ENCODE data around the gene PLIN3.
"Not testable (repeated sequence)": the region's sequence is repeated elsewhere in the genome, so short reads cannot be mapped to it uniquely, and the experiment has no call there.

Gene PLIN3

DNA sequence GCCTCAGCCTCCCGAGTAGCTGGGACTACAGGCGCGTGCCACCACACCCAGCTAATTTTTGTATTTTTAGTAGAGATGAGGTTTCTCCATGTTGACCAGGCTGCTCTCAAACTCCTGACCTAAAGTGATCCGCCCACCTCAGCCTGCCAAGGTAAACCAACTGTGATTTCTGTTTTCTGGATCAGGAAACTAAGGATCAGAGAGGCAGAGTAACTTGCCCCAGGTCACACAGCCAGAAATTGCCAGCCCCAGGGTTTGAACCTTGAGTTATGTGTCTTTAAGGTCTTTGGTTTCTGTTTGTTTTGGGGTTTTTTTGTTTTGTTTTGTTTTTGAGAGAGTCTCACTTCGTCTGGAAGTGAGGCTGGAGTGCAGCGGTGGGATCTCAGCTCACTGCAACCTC, 4.2 kb upstream of the PLIN3 start:
- Mint-ChIP-seq H3K4me1 (ENCODE audit: low read depth) (peaks cover 22% of the 10 kb centered on the region), H3K4me3 (no peak overlapping the region), H3K36me3 (ENCODE audit: low read depth) (no peaks in the 10 kb centered on the region), H3K27me3 (no peaks in the 10 kb centered on the region), H3K9me3 (no peaks in the 10 kb centered on the region), H3K27ac (no peak overlapping the region)

DNA sequence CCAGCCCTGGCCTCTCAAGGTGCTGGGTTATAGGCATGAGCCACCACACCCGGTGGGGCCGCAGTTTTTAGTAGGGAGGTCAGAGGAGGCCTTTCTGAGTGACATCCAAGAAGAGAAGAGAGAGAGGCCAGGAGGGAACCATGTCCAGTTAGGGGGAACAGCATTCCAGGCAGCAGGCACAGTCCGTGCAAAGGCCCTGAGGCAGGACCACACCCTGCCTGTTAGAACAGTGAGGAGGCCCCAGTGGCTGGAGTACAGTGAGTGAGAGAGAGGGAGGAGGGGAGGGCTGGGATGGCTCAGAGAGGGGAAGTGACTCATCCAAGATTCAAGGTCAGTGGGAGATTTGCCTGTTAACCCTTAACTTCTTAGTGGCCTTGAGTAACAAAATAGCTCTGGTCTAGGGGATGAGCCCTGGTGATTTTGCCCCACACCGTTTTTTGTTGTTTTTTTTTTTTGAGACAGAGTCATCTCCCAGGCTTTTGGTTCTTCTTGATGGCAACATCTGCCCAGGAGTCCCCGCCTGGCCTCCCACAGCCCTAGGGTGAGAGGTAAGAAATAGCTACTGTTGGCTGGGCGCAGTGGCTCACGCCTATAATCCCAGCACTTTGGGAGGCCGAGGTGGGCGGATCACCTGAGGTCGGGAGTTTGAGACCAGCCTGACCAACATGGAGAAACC, 2.7 kb upstream of the PLIN3 start:
- H3K4me1 Mint-ChIP-seq (ENCODE audit: low read depth): peaks cover 27% of the 10 kb centered on the region
- no peaks in the 10 kb centered on the region for H3K36me3 Mint-ChIP-seq (ENCODE audit: low read depth)
- H3K27me3 Mint-ChIP-seq: no peaks in the 10 kb centered on the region
- H3K4me3 Mint-ChIP-seq: no peak overlapping the region
- H3K9me3 Mint-ChIP-seq: no peaks in the 10 kb centered on the region
- H3K27ac Mint-ChIP-seq: peak overlapping the region; percentile 52

DNA sequence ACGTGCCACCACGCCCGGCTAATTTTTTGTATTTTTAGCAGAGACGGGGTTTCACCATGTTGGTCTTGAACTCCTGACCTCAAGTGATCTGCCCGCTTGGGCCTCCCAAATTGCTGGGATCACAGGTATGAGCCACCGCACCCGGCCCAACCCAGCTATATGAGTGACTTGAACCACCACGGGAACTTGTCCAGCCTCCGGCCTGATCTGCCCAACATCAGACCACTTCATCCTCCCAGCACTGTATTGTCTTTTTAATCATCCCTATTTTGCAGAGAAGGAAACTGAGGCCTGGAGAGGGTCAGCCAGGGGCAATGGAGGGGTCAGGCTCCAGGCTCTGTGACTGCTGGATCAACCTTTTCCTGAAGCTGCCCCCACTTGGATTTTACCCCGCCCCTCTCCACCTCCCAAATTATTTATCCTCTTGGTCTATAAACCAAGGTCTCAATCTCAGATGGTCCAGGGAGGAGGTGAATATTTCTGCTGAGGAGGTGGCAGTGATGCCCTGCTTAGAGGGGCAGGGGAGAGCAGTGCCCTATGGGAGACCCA, 893 bp upstream of the PLIN3 start:
- Mint-ChIP-seq H3K27ac (peak overlapping the region; percentile 52), H3K4me3 (peak overlapping the region; percentile 78), H3K36me3 (ENCODE audit: low read depth) (no peaks in the 10 kb centered on the region), H3K9me3 (no peaks in the 10 kb centered on the region), H3K4me1 (ENCODE audit: low read depth) (peaks cover 27% of the 10 kb centered on the region), H3K27me3 (no peaks in the 10 kb centered on the region)

DNA sequence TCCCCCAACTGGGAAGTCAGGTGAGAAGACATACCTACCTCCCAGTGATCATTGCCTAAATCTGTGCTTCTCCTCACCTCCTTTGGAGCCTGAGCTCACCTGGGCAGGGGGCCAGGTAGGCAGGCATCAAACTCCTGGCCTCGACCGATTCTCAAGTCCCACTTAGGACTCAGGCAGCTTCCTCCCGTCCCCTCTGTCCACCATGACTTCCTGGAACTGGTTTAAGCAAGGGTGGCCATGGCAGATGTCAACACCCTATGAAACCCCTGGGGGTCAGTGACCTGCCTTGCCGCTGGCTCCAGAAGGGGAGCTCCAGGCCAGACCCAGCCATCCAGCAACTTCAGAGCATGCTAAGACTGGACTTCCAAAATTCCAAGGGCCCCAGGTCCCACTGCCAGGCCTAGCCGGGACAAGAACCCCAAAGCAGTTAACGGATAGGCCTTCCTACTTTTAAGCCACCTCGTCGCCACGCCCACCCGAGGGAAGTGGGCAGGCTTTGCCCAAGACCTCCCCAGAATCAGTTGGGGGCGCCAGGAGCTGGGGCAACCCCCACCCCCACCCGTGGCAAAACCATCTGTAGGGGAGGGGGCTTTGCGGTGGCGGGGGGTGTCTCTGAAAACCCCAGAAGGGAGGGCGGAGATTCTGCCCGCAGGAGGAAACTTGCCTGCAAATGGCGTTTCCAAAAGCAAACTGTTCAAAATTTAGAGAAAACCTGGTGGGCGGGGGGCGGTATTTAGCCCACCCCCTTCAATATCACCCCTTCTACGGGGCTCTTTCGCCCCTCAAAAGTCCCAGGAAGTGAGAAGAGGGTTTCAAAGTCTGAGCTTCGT, 657 bp downstream of the PLIN3 start:
- H3K27me3 Mint-ChIP-seq: no peaks in the 10 kb centered on the region
- peaks cover 27% of the 10 kb centered on the region for H3K4me1 Mint-ChIP-seq (ENCODE audit: low read depth)
- H3K9me3 Mint-ChIP-seq: no peaks in the 10 kb centered on the region
- peak overlapping the region; percentile 40 for H3K27ac Mint-ChIP-seq
- peak overlapping the region; percentile 78 for H3K4me3 Mint-ChIP-seq
- no peaks in the 10 kb centered on the region for H3K36me3 Mint-ChIP-seq (ENCODE audit: low read depth)

DNA sequence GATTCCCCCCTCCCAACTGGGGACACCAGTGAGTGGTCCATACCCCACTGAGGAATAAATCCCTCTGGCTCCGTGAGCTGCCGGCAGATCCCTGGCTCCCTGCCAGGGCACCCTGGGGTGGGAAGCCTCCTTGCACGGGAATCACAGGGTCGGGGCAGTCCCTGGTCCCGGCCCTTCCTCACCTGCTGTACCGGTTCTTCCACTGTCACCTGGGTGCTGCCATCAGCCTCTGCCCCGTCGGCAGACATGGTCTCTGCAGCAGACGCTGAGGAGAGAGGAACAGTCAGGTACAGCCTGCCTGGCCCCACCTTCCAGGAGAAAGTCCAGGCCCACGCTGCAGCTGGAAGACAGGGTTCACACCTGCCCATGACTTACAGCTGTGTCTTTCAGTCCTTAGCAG, 6.3 kb downstream of the PLIN3 start:
- no peaks in the 10 kb centered on the region for H3K9me3 Mint-ChIP-seq
- no peaks in the 10 kb centered on the region for H3K4me1 Mint-ChIP-seq (ENCODE audit: low read depth)
- no peaks in the 10 kb centered on the region for H3K27me3 Mint-ChIP-seq
- no peak overlapping the region for H3K27ac Mint-ChIP-seq
- no peak overlapping the region for H3K4me3 Mint-ChIP-seq
- no peaks in the 10 kb centered on the region for H3K36me3 Mint-ChIP-seq (ENCODE audit: low read depth)

DNA sequence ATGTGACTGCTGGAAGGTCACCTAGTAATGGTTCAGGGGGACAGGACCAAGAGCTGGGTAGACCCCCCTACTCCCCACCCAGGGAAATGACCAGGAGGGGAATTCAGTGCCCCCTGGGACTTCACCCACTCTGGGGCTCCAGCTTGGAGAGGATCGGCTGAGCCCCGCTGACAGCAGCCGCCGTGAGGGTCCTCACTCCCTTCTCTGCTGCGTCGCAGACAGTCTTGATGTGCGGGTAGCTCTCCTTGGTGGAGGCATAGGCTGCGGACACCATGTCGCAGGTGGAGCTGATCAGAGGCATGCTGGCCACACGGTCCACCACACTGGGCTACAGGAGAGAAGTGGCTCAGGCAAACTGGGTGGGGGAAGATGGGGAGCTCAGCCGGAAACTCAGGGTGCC, 7.8 kb downstream of the PLIN3 start:
- H3K27me3 Mint-ChIP-seq: no peaks in the 10 kb centered on the region
- no peaks in the 10 kb centered on the region for H3K36me3 Mint-ChIP-seq (ENCODE audit: low read depth)
- H3K4me3 Mint-ChIP-seq: no peak overlapping the region
- no peaks in the 10 kb centered on the region for H3K9me3 Mint-ChIP-seq
- no peak overlapping the region for H3K27ac Mint-ChIP-seq
- H3K4me1 Mint-ChIP-seq (ENCODE audit: low read depth): no peaks in the 10 kb centered on the region

DNA sequence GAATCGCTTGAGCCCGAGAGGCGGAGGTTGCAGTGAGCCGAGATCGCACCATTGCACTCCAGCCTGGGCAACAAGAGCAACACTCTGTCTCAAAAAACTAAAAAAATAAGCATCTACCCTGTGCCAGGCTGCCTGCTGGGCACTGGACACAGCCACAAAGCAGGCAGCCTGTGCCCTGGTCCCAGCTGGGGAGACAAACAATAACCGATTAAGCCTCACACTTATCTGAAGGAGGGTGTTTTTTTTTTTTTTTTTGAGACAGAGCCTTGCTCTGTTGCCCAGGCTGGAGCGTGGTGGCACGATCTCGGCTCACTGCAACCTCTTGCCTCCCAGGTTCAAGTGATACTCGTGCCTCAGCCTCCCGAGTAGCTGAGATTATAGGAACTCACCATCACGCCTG, 11.0 kb downstream of the PLIN3 start:
- not testable (repeated sequence) for H3K36me3 Mint-ChIP-seq (ENCODE audit: low read depth); H3K9me3 Mint-ChIP-seq; H3K27ac Mint-ChIP-seq; H3K4me1 Mint-ChIP-seq (ENCODE audit: low read depth); H3K4me3 Mint-ChIP-seq; H3K27me3 Mint-ChIP-seq

DNA sequence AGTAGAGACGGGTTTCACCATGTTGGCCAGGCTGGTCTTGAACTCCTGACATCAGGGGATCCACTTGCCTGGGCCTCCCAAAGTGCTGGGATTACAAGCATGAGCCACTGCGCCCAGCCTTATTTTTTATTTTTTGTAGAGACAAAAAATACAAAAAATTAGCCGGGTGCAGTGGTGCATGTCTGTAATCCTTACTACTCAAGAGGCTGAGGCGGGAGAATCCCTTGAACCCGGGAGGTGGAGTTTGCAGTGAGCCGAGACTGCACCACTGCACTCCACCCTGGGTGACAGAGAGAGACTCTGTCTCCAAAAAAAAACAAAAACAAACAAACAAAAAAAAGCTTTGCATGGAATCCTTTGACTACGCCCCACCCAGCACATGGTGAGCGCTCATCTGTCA, 14.0 kb downstream of the PLIN3 start:
- not testable (repeated sequence) for H3K27me3 Mint-ChIP-seq; H3K36me3 Mint-ChIP-seq (ENCODE audit: low read depth); H3K9me3 Mint-ChIP-seq; H3K4me1 Mint-ChIP-seq (ENCODE audit: low read depth); H3K27ac Mint-ChIP-seq; H3K4me3 Mint-ChIP-seq

DNA sequence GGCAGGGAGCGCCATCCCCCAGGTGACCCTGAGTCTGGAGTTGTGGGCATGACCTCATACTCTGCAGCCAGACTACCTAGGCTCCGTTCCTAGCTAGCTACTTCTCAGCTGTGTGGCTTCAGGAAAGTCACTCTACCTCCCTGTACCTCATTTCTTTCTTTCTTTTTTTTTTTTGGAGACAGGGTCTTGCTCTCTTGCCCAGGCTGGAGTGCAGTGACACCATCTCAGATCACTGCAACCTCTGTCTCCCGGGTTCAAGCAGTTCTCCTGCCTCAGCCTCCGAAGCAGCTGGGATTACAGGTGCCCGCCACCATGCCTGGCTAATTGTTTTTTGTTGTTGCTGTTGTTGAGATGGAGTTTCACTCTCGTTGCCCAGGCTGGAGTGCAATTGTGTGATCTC, 15.0 kb downstream of the PLIN3 start:
- Mint-ChIP-seq H3K36me3 (ENCODE audit: low read depth) (peaks cover 4% of the 10 kb centered on the region), H3K27ac (no peak overlapping the region), H3K4me3 (no peak overlapping the region), H3K27me3 (no peaks in the 10 kb centered on the region), H3K4me1 (ENCODE audit: low read depth) (no peaks in the 10 kb centered on the region), H3K9me3 (no peaks in the 10 kb centered on the region)

DNA sequence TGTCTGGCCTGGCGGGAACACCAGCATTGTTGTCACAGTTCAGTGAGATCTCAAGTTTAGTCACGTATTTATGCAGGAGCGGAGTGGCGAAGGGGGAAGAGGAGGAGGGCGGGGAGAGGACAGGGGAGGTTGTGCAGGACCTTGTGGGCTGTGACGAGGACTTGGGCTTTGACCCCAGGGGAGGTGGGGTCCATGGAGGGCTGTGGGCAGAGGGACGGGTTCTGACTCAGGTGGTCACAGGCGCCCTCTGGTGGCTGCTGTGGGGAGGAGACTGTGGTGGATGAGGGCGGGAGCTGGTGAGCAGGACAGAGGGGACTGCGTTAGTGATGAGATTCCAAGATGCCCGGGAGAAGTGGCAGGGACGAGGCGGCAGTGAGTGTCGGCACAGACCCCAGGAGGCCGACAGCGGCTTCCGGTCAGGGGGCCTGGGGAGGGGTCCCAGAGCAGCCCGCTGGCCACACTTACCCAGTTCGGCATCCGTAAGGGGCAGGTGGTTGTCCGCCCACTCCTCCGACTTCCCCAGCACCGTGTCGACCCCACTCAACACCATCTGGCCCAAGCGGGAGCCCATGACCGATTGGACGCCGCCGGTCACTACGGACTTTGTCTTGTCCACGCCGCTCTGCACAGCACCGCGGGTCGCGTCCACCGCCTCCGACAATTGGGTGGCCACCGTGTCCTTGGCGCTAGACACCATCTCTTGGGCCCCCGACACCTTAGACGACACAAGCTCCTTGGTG, 15.7 kb downstream of the PLIN3 start:
- Mint-ChIP-seq H3K27me3 (no peaks in the 10 kb centered on the region), H3K36me3 (ENCODE audit: low read depth) (peaks cover 4% of the 10 kb centered on the region), H3K4me3 (no peak overlapping the region), H3K9me3 (no peaks in the 10 kb centered on the region), H3K27ac (no peak overlapping the region), H3K4me1 (ENCODE audit: low read depth) (no peaks in the 10 kb centered on the region)

DNA sequence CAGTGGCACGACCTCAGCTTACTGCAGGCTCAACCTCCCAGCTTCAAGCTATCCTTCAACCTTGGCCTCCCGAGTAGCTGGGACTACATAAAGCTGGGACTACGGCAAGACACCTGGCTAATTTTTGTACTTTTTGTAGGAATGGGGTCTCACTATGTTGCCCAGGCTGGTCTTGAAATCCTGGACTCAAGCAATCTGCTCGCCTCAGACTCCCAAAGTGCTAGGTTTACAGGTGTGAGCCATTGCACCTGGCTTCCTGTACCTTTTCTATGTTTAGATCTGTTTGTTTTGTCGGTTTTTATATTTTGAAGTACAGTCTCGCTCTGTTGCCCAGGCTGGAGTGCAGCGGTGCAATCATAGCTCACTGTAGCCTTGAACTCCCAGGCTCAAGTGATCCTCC, 18.4 kb downstream of the PLIN3 start:
- no peak overlapping the region for H3K4me3 Mint-ChIP-seq
- H3K9me3 Mint-ChIP-seq: no peaks in the 10 kb centered on the region
- no peaks in the 10 kb centered on the region for H3K27me3 Mint-ChIP-seq
- no peaks in the 10 kb centered on the region for H3K4me1 Mint-ChIP-seq (ENCODE audit: low read depth)
- peaks cover 8% of the 10 kb centered on the region for H3K36me3 Mint-ChIP-seq (ENCODE audit: low read depth)
- H3K27ac Mint-ChIP-seq: no peak overlapping the region

DNA sequence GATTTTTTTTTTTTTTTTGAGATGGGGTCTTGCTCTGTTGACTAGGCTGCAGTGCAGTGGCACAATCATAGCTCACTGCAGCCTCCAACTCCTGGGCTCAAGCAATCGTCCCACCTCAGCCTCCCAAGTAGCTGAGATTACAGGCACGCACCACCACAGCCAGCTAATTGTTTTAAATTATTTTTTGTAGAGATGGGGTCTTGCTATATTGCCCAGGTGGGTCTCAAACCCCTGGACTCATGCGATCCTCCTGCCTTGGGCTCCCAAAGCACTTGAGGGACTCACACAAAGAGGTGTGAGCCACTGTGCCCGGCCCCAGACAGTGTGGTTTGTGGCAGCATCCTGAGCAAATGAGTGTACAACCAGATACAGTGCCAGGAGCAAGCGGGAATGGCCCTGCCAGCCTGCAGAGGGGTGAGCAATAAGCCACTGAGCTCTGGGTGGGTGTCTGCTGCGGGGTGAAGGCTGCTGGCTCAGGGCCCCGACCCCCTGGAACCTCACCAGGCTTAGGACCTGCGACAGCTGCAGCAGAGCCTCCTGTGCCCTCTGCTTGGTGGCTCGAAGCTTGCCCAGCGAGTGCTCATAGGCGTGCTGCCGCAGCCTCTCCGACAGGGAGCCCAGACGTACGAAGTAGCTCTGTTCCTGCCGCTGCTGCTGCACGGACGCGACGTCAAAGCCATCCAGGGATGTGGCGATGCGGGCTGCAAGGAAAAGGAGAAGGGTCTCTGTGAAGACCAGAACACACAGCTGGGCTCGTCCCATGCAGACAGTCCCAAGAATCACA, 20.1 kb downstream of the PLIN3 start:
- Mint-ChIP-seq H3K4me1 (ENCODE audit: low read depth) (no peaks in the 10 kb centered on the region), H3K27ac (no peak overlapping the region), H3K36me3 (ENCODE audit: low read depth) (peaks cover 8% of the 10 kb centered on the region), H3K9me3 (no peaks in the 10 kb centered on the region), H3K27me3 (no peaks in the 10 kb centered on the region), H3K4me3 (no peak overlapping the region)

DNA sequence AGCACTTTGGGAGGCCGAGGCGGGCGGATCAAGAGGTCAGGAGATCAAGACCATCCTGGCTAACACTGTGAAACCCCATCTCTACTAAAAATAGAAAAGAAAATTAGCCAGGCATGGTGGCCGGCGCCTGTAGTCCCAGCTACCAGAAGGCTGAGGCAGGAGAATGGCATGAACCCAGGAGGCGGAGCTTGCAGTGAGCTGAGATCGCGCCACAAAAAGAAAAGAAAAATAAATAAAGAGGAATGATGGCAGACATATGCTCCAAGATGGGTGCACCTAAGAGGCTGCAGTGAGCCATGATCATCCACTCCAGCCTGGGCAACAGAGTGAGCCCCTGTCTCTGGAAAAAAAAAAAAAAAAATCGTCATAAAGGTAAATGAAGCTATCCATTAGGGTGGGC, 21.5 kb downstream of the PLIN3 start:
- H3K27ac Mint-ChIP-seq; H3K36me3 Mint-ChIP-seq (ENCODE audit: low read depth); H3K4me1 Mint-ChIP-seq (ENCODE audit: low read depth); H3K4me3 Mint-ChIP-seq; H3K9me3 Mint-ChIP-seq; H3K27me3 Mint-ChIP-seq: not testable (repeated sequence)

DNA sequence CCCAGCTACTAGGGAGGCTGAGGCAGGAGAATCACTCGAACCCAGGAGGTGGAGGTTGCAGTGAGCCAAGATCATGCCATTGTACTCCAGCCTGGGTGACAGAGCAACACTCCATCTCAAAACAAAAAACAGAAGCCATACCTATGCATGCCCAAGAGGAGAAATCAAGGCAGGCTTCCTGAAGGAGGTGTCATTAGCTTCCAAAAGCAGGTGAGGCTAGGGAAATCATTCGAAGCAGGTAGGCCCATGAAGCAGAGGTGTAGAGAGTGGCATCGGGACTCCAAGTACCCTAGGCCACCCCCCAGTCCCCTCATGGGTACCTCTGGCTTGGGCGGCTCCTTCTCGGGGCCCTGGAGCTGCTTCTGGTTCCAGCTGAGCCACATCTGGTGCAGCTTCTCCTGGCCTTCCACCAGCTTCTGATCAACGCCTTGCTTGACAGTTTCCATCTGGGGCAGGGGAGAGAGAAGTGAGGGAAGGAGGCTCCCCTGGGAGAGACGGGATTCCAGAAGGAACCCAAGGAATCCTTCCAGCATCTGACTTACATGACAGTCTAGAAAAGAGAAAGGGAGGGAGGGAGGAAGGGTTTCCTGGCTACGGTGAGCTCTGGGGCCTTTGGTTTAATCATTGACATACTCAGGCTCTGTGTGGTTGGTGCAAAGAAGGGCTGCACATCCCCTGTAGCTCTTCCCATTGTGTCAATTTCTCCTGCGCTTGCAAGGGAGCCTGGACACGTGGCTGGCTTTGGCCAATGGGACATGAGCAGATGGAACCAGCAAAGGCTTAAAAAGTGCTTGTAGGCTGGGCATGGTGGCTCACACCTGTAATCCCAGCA, 22.9 kb downstream of the PLIN3 start:
- Mint-ChIP-seq H3K27me3 (no peaks in the 10 kb centered on the region), H3K27ac (no peak overlapping the region), H3K36me3 (ENCODE audit: low read depth) (peaks cover 13% of the 10 kb centered on the region), H3K4me3 (no peak overlapping the region), H3K9me3 (no peaks in the 10 kb centered on the region), H3K4me1 (ENCODE audit: low read depth) (peaks cover 13% of the 10 kb centered on the region)
